RWPE2 (cell line): Measurements from ENCODE around the gene RGMA.

Experiments
- ATAC-seq: fragments of 200-7000 bp; cut with Tn5 transposase; 3 replicates; pipeline ENCODE4 v1.9.1; 2021; ENCODE audit warnings: low read depth
- DNase-seq: peaks from one replicate; pipeline ENCODE4 v3.0.0-alpha.2; 2020; ENCODE audit warnings: low spot score
- H3K27ac ChIP-seq: fragments of 450-650 bp; 2 replicates; pipeline ENCODE4 v1.5.1; 2017; ENCODE audit warnings: mild to moderate bottlenecking; ENCODE audit not compliant: poor library complexity, severe bottlenecking
- H3K27me3 ChIP-seq: fragments of 250-450 bp; sonication (Bioruptor Pico); 2 replicates; pipeline ENCODE4 v1.5.1; 2021; ENCODE audit warnings: mild to moderate bottlenecking, moderate library complexity; ENCODE audit not compliant: insufficient read depth, poor library complexity, severe bottlenecking
- H3K36me3 ChIP-seq: fragments of 250-450 bp; sonication (Bioruptor Pico); 2 replicates; pipeline ENCODE4 v1.5.1; 2020; ENCODE audit warnings: low read depth, mild to moderate bottlenecking, moderate library complexity
- H3K4me1 ChIP-seq: fragments of 250-450 bp; sonication (Bioruptor Pico); 2 replicates; pipeline ENCODE4 v1.5.1; 2021; ENCODE audit warnings: mild to moderate bottlenecking, moderate library complexity; ENCODE audit not compliant: insufficient read depth, poor library complexity, severe bottlenecking
- H3K4me3 ChIP-seq: fragments of 250-450 bp; sonication (Bioruptor Pico); 2 replicates; pipeline ENCODE4 v1.5.1; 2021; ENCODE audit warnings: mild to moderate bottlenecking, moderate library complexity; ENCODE audit not compliant: severe bottlenecking
- H3K9me3 ChIP-seq: fragments of 250-450 bp; sonication (Bioruptor Pico); 2 replicates; pipeline ENCODE4 v1.5.1; 2021; ENCODE audit warnings: mild to moderate bottlenecking, moderate library complexity; ENCODE audit not compliant: severe bottlenecking
- CTCF ChIP-seq: fragments of 450-650 bp; IDR thresholded peaks from one replicate; pipeline ENCODE4 v1.5.1; 2017; ENCODE audit warnings: mild to moderate bottlenecking, moderate library complexity; ENCODE audit not compliant: poor library complexity, severe bottlenecking

RGMA gene

GRCh38 chr15:93044301-93045190, 44.5 kb downstream of the RGMA start:
- Histone ChIP-seq H3K36me3 (no peaks in the 10 kb centered on the region), H3K9me3 (peaks cover 3% of the 10 kb centered on the region), H3K27ac (no peak overlapping the region)

GRCh38 chr15:93043621-93044300, 45.2 kb downstream of the RGMA start:
- no peak overlapping the region for H3K4me3 ChIP-seq
- no peaks in the 10 kb centered on the region for H3K36me3 ChIP-seq
- no peaks in the 10 kb centered on the region for H3K4me1 ChIP-seq
- no peaks in the 10 kb centered on the region for H3K27me3 ChIP-seq
- TF ChIP-seq CTCF = no peak
- H3K9me3 ChIP-seq = peaks cover 3% of the 10 kb centered on the region
- 0 out of 3 replicates have a peak, but pooled peaks have one; percentile 3 for ATAC-seq
- DNase-seq = no peak
- no peak overlapping the region for H3K27ac ChIP-seq

More at GRCh38 chr15:93044301-93045190, 44.5 kb downstream of the RGMA start:
- DNase-seq = no peak
- peak; percentile 4; the same call in 1 of the 3 replicates for ATAC-seq
- H3K4me3 ChIP-seq = no peak overlapping the region
- H3K4me1 ChIP-seq = no peaks in the 10 kb centered on the region
- H3K27me3 ChIP-seq = no peaks in the 10 kb centered on the region
- no peak for TF ChIP-seq CTCF

GRCh38 chr15:93042691-93043378, 46.2 kb downstream of the RGMA start:
- Histone ChIP-seq H3K9me3 (peaks cover 3% of the 10 kb centered on the region), H3K4me1 (no peaks in the 10 kb centered on the region), H3K4me3 (no peak overlapping the region), H3K27ac (no peak overlapping the region), H3K27me3 (no peaks in the 10 kb centered on the region), H3K36me3 (no peaks in the 10 kb centered on the region)
- DNase-seq (peak; percentile 61), ATAC-seq (no peak)
- TF ChIP-seq CTCF = no peak

GRCh38 chr15:93042211-93042610, 46.8 kb downstream of the RGMA start:
- Histone ChIP-seq H3K27me3 (no peaks in the 10 kb centered on the region), H3K4me1 (no peaks in the 10 kb centered on the region), H3K4me3 (no peak overlapping the region), H3K9me3 (peaks cover 3% of the 10 kb centered on the region), H3K36me3 (no peaks in the 10 kb centered on the region), H3K27ac (no peak overlapping the region)
- ATAC-seq (no peak), DNase-seq (peak; percentile 52)
- no peak for TF ChIP-seq CTCF
